Measurements from ENCODE around the gene QPCTL.
A peak's percentile ranks its signal among the peaks of the same experiment; 100 is the strongest.

Gene QPCTL

DNA sequence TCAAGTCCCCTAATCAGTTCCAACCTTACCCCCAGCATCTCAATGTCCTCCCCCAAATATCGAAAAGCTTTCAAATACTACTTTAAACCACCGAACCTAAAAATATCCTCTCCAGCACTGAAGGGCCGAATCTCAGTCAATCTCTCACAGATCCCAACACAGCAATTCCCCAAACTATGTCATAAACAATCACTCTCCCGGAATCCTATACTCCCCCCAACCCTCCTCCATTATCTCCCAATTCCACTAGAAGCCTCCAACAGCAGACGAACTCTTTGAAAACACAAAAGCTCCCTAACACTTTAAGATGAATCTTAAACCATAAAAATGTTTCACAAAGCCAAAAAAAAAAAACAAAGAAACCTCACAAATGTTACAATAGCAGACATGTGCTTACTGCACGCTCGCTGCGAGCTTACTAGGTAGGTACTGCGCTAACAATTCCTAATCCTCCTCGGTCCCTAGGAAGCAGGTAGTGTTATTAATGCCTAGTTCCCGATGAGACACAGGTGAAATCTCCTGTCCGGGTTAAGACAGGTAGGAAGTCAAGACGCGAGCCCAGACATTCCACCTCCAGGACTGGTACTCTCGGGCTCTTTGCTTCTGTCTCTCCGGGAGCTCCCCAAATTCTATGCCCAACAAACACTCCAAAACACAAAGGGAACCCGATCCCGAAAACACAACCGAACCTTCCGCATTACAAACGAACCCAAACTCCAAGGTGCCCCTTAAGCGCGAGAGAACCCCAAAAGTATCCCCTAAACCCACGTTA lies 24.1 kb downstream of the QPCTL start:
- Histone ChIP-seq H3K4me2 (ENCODE audit: insufficient read depth, low read length, poor library complexity, severe bottlenecking) (peak overlapping the region; percentile 83), H3K36me3 (replicated peaks in 1 of 2; ENCODE audit: control insufficient read depth in 2 of 2, insufficient read depth in 2 of 2, low read length in 2 of 2) (peaks cover 14 to 40% of the 10 kb centered on the region in 2 donors), H4K91ac (ENCODE audit: low read depth, low read length, poor library complexity) (no peak overlapping the region), H2BK15ac (ENCODE audit: low read length) (peak overlapping the region; percentile 87), H3K9ac (ENCODE audit: low read depth, low read length, poor library complexity) (peak overlapping the region; percentile 92), H3K4me3 (ENCODE audit: low read length in 2 of 2) (peak overlapping the region; percentile 68 to 85), H3K4me1 (ENCODE audit: control insufficient read depth in 2 of 2, insufficient read depth in 1 of 2, low read depth in 1 of 2, low read length in 2 of 2) (peaks cover 10 to 16% of the 10 kb centered on the region in 2 donors), H3K18ac (ENCODE audit: low read length) (peak overlapping the region; percentile 94), H2BK120ac (ENCODE audit: low read depth, low read length) (no peak overlapping the region), H2BK12ac (ENCODE audit: low read length) (peak overlapping the region; percentile 24), H3K4ac (ENCODE audit: low read length) (no peak overlapping the region), H2AFZ (ENCODE audit: low read length) (peak overlapping the region; percentile 41), H3K23ac (ENCODE audit: low read depth, low read length, poor library complexity) (no peak overlapping the region), H3K79me1 (ENCODE audit: low read depth, low read length) (peaks cover 21% of the 10 kb centered on the region), H2AK5ac (ENCODE audit: low read depth, low read length) (peak overlapping the region; percentile 19), H2BK5ac (ENCODE audit: low read length) (peak overlapping the region; percentile 31), H3K27me3 (ENCODE audit: control insufficient read depth in 3 of 3, insufficient read depth in 3 of 3, low read depth in 1 of 3, low read length in 3 of 3) (no peaks in the 10 kb centered on the region), H3K9me3 (replicated peaks in 1 of 2; ENCODE audit: control insufficient read depth in 2 of 2, insufficient read depth in 1 of 2, low read depth in 1 of 2, low read length in 2 of 2) (peaks cover 0 to 2% of the 10 kb centered on the region in 2 donors), H4K8ac (ENCODE audit: low read depth, low read length) (no peak overlapping the region), H3K27ac (replicated peaks; ENCODE audit: low read length) (no peak overlapping the region), H3K14ac (ENCODE audit: low read length) (no peak overlapping the region)
- no CpG with 5 or more reads among the region's 24 CpGs for WGBS, 2 donors (ENCODE audit: extremely low coverage in 2 of 2, insufficient read length in 2 of 2, insufficient replicate concordance in 1 of 2)
- DNase-seq (ENCODE audit: low spot score), result no peak

DNA sequence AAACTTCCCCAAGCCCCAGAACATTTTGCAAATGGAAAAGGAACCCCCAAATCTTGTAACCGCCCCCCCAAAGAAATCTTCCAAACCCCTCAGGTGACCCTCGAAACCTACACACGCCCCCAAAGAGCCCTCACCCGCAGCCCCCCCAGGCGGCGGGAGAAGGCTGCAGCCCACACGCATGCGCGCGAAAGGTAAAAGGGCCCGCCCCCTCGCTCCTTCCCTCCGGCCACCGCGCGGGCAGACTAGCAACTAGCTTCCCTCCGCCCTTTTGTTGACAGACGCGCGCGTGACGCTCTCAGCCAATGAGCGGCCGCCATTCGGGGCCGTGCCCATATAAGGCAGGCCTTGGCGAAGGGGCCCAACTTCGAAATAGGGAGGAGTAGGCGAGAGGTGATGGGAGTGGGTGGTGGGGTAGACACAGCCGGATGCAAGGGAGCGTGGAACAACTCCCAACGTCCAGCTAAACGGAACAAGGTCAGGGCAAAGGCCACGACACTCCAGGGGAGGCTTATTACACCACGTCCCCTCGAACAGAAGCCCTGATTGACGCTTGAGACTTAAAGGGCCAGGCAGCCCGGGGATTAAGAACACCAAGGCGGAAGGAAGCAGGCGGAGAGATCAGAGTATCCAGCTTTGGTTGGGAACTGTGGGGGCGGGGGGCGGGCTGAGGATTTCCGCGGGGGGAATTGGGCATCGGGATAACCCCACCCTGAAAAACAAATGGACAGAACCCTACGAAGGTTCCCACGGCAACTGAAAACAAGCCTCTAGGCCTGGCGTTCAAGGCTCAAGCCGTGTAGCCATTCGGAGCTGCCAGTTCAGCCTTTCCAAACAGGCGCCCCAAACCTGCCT lies 24.9 kb downstream of the QPCTL start:
- no peak overlapping the region for H4K8ac ChIP-seq (ENCODE audit: low read depth, low read length)
- peak overlapping the region; percentile 83 for H3K4me2 ChIP-seq (ENCODE audit: insufficient read depth, low read length, poor library complexity, severe bottlenecking)
- peak overlapping the region; percentile 94 for H3K18ac ChIP-seq (ENCODE audit: low read length)
- H3K23ac ChIP-seq (ENCODE audit: low read depth, low read length, poor library complexity), result peak overlapping the region; percentile 90
- peak; percentile 99 for DNase-seq (ENCODE audit: low spot score)
- H2BK5ac ChIP-seq (ENCODE audit: low read length), result peak overlapping the region; percentile 31
- peaks cover 7 to 39% of the 10 kb centered on the region in 2 donors for H3K36me3 ChIP-seq (replicated peaks in 1 of 2; ENCODE audit: control insufficient read depth in 2 of 2, insufficient read depth in 2 of 2, low read length in 2 of 2)
- peak overlapping the region; percentile 25 for H2BK120ac ChIP-seq (ENCODE audit: low read depth, low read length)
- no peak overlapping the region for H4K91ac ChIP-seq (ENCODE audit: low read depth, low read length, poor library complexity)
- H3K27ac ChIP-seq (replicated peaks; ENCODE audit: low read length), result peak overlapping the region; percentile 90
- WGBS, 2 donors (ENCODE audit: extremely low coverage in 2 of 2, insufficient read length in 2 of 2, insufficient replicate concordance in 1 of 2), result no CpG with 5 or more reads among the region's 51 CpGs
- H3K27me3 ChIP-seq (ENCODE audit: control insufficient read depth in 3 of 3, insufficient read depth in 3 of 3, low read depth in 1 of 3, low read length in 3 of 3), result no peaks in the 10 kb centered on the region
- peak overlapping the region; percentile 44 for H2BK12ac ChIP-seq (ENCODE audit: low read length)
- H3K4ac ChIP-seq (ENCODE audit: low read length), result no peak overlapping the region
- peak overlapping the region; percentile 68 for H2AFZ ChIP-seq (ENCODE audit: low read length)
- peaks cover 0 to 2% of the 10 kb centered on the region in 2 donors for H3K9me3 ChIP-seq (replicated peaks in 1 of 2; ENCODE audit: control insufficient read depth in 2 of 2, insufficient read depth in 1 of 2, low read depth in 1 of 2, low read length in 2 of 2)
- H2BK15ac ChIP-seq (ENCODE audit: low read length), result peak overlapping the region; percentile 87
- peak overlapping the region; percentile 68 to 85 for H3K4me3 ChIP-seq (ENCODE audit: low read length in 2 of 2)
- H3K9ac ChIP-seq (ENCODE audit: low read depth, low read length, poor library complexity), result no peak overlapping the region
- H3K4me1 ChIP-seq (ENCODE audit: control insufficient read depth in 2 of 2, insufficient read depth in 1 of 2, low read depth in 1 of 2, low read length in 2 of 2), result peaks cover 10 to 16% of the 10 kb centered on the region in 2 donors
- H2AK5ac ChIP-seq (ENCODE audit: low read depth, low read length), result peak overlapping the region; percentile 64
- H3K79me1 ChIP-seq (ENCODE audit: low read depth, low read length), result peaks cover 18% of the 10 kb centered on the region
- no peak overlapping the region for H3K14ac ChIP-seq (ENCODE audit: low read length)

DNA sequence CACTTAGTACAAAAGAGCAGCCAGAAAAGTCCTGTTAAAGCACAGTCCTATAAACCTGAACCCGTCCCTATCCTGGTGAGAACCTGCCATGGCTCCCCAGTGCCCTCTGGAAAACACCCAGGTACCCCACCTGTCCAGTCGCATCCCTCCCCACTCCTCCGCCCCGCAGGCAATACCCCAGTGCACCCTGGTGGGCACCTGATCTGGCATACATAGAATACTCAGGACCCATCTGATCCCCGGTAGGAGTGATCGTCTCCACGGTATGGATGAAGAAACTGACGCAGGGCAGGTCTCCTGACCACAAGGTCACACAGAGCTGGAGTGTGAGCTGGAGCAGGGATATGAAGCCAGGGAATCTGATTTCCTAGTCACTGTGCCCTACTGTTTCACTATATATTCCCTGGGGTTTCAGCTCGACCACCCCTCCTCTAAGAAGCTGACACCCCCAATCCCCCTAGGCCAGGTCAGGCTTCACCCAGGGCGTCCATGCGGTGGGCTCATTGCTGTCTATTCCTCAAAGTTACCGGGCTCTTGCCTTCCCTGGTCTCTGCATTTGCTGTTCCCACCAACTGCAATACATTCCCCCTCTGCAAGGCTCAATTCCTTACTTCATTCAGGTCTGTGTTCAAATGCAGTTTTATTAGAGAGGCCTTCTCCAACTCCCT lies 25.7 kb downstream of the QPCTL start:
- H2BK15ac ChIP-seq (ENCODE audit: low read length), result peak overlapping the region; percentile 2
- WGBS, 2 donors (ENCODE audit: extremely low coverage in 2 of 2, insufficient read length in 2 of 2, insufficient replicate concordance in 1 of 2), result no CpG with 5 or more reads among the region's 12 CpGs
- H2BK5ac ChIP-seq (ENCODE audit: low read length), result peak overlapping the region; percentile 7
- peak overlapping the region; percentile 64 for H2AK5ac ChIP-seq (ENCODE audit: low read depth, low read length)
- H3K18ac ChIP-seq (ENCODE audit: low read length), result peak overlapping the region; percentile 76
- H2BK12ac ChIP-seq (ENCODE audit: low read length), result peak overlapping the region; percentile 44
- no peaks in the 10 kb centered on the region for H3K27me3 ChIP-seq (ENCODE audit: control insufficient read depth in 3 of 3, insufficient read depth in 3 of 3, low read depth in 1 of 3, low read length in 3 of 3)
- H3K9me3 ChIP-seq (replicated peaks in 1 of 2; ENCODE audit: control insufficient read depth in 2 of 2, insufficient read depth in 1 of 2, low read depth in 1 of 2, low read length in 2 of 2), result peaks cover 0 to 2% of the 10 kb centered on the region in 2 donors
- H2BK120ac ChIP-seq (ENCODE audit: low read depth, low read length), result peak overlapping the region; percentile 25
- H3K14ac ChIP-seq (ENCODE audit: low read length), result no peak overlapping the region
- DNase-seq (ENCODE audit: low spot score), result no peak
- no peak overlapping the region for H3K4ac ChIP-seq (ENCODE audit: low read length)
- H2AFZ ChIP-seq (ENCODE audit: low read length), result peak overlapping the region; percentile 68
- no peak overlapping the region for H4K8ac ChIP-seq (ENCODE audit: low read depth, low read length)
- H3K4me3 ChIP-seq (ENCODE audit: low read length in 2 of 2), result peak overlapping the region; percentile 68 to 72
- peaks cover 5 to 38% of the 10 kb centered on the region in 2 donors for H3K36me3 ChIP-seq (replicated peaks in 1 of 2; ENCODE audit: control insufficient read depth in 2 of 2, insufficient read depth in 2 of 2, low read length in 2 of 2)
- H3K79me1 ChIP-seq (ENCODE audit: low read depth, low read length), result peaks cover 15% of the 10 kb centered on the region
- peak overlapping the region; percentile 90 for H3K27ac ChIP-seq (replicated peaks; ENCODE audit: low read length)
- H4K91ac ChIP-seq (ENCODE audit: low read depth, low read length, poor library complexity), result no peak overlapping the region
- H3K4me2 ChIP-seq (ENCODE audit: insufficient read depth, low read length, poor library complexity, severe bottlenecking), result peak overlapping the region; percentile 72
- no peak overlapping the region for H3K23ac ChIP-seq (ENCODE audit: low read depth, low read length, poor library complexity)
- H3K4me1 ChIP-seq (ENCODE audit: control insufficient read depth in 2 of 2, insufficient read depth in 1 of 2, low read depth in 1 of 2, low read length in 2 of 2), result peaks cover 10 to 16% of the 10 kb centered on the region in 2 donors
- H3K9ac ChIP-seq (ENCODE audit: low read depth, low read length, poor library complexity), result no peak overlapping the region

Measured in neuronal stem cell (in vitro differentiated cells).